Occipital lobe (tissue), 2 donors: ENCODE results near the gene ADCY1. TPM values are rescaled to one million over a fixed set of nuclear protein-coding genes. Genes with fewer than 3 reads are reported as not detected.

Experiments
- DNase-seq: peaks from one replicate; lab custom pipeline; 2025; lab: John Stamatoyannopoulos, UW
- total RNA-seq: library from RNA; depleted of rRNA; stranded (reverse); fragments of >200 nt; gene quantifications from one replicate; pipeline ENCODE4 v1.2.3, GENCODE V29; 2014

ADCY1 gene
- total RNA-seq, 1 donor from 2014 or later, result 226 TPM

- DNase-seq, result no peak
Measured at GRCh38 chr7:45689797-45690761, 115.9 kb downstream of the ADCY1 start.

GRCh38 chr7:45690762-45691150 is 116.6 kb downstream of the ADCY1 start:
- no peak for DNase-seq

DNA sequence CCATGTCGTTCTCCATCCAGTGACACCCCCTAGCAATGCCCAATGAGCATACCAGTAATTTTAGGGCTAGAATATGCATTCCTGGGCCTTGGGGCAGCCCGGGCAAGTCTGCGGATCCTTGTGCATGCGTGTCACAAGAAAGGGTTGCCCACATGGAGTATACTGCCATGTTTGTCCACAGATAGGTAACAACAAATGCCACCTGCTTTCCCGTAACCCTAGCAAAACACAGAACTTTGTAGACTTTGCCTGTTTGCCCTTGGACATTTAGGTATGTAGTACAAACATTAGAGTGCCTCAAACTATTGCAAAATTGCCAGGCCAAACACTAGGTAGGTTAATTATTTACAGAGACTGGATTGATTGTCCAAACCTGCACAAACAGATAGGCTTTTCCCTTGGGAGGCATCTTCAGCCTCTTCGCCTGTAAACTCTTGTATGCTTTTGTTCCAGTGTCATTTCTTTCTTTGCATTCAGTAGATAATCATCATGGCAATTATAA is 117.0 kb downstream of the ADCY1 start:
- DNase-seq, result no peak

- no peak for DNase-seq
Measured at GRCh38 chr7:45692031-45692430, 117.9 kb downstream of the ADCY1 start.

- DNase-seq, result no peak
Measured at GRCh38 chr7:45695249-45695995, 121.3 kb downstream of the ADCY1 start.

DNA sequence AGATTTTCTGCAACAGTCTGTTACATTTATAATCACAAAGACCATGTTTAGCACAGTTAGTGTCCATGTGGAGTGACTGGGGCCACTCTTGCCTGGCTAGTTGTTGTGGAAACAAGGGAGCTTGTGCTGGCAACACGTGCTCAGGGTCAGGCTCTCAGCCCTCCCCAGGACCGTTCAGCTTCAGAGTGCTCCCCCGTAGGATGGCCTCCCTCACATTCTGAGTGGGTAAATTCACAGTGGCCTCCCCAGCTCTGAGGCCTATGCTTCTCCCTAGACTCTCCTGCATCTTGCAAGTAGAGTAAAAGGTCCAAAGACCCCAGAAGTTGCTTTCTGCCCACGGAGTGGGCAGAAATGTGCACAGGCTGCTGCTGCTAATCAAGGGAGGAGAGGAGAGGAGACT is 122.3 kb downstream of the ADCY1 start:
- DNase-seq, result no peak

GRCh38 chr7:45697576-45698136 is 123.5 kb downstream of the ADCY1 start:
- no peak for DNase-seq

DNA sequence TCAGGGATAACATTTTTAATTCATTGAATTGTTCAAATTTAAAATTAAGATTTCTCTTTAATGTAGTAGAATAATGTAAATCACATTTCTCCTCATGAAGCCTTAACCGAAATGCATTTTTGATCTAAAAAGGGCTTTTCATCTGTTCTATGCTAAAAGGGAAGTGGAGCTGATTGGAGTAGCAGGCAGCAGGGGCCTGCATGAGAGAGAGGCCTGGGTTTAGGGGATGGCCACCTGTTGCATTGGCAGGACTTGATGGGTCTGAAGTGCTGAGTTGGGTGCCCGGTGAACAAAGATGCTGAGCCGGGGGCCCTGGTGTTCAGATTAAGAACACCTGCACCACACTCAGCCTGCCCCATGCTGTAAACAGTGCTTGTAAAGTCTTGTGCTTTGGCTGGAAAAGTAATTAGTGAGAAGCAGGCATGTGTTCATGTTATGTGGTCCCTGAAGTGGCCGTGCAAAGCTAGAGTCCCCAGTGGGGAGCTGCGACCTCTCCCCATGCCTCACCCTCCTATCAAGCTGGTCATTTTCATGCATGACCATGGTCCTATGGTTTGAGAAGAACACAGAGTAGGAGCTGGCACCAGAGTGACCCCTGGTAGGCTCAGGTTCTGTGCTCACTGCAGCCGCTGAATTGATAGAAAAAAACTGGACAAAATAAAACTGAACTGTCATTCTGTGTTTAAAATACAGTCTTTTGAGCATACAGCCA is 124.3 kb downstream of the ADCY1 start:
- no peak for DNase-seq

- no peak for DNase-seq
Measured at GRCh38 chr7:45699015-45699309, 124.8 kb downstream of the ADCY1 start.

- DNase-seq, result no peak
Measured at GRCh38 chr7:45699726-45700390, 125.7 kb downstream of the ADCY1 start.

DNA sequence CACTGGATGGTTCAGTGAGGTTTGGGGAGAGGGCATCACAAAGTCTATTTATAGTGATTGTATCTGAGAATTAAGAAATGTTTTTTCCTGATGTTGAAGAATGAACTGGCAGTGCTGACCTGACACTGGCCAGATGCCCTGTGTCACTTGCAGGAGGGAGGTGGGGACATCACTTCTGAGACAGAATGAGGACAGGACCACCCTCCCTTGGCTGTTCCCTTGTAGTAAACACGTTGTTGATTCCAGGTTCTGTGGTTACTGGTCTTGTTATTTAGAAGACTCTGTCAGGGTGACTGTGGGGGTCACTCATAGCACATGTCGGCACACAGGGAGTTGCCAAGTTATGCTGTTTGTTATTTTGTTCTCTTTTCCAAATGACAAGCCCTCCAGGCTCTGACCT is 126.4 kb downstream of the ADCY1 start:
- DNase-seq, result no peak

- no peak for DNase-seq
Measured at GRCh38 chr7:45701701-45702510, 127.7 kb downstream of the ADCY1 start.

GRCh38 chr7:45702751-45703150 is 128.6 kb downstream of the ADCY1 start:
- no peak for DNase-seq

DNA sequence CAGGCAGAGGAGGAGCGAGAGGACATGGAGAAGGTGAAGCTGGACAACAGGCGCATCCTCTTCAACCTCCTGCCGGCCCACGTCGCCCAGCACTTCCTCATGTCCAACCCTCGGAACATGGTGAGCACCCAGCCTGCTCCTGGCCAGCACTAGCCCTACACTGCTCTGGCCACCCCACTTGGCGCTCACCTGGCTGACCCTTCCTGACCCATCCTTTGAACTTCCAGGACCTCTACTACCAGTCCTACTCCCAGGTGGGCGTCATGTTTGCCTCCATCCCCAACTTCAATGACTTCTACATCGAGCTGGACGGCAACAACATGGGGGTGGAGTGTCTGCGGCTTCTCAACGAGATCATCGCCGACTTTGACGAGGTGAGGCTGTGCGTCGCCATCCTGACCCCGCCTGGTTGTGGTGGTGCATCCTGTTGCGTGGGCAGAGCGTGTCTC is 129.2 kb downstream of the ADCY1 start:
- no peak for DNase-seq

DNA sequence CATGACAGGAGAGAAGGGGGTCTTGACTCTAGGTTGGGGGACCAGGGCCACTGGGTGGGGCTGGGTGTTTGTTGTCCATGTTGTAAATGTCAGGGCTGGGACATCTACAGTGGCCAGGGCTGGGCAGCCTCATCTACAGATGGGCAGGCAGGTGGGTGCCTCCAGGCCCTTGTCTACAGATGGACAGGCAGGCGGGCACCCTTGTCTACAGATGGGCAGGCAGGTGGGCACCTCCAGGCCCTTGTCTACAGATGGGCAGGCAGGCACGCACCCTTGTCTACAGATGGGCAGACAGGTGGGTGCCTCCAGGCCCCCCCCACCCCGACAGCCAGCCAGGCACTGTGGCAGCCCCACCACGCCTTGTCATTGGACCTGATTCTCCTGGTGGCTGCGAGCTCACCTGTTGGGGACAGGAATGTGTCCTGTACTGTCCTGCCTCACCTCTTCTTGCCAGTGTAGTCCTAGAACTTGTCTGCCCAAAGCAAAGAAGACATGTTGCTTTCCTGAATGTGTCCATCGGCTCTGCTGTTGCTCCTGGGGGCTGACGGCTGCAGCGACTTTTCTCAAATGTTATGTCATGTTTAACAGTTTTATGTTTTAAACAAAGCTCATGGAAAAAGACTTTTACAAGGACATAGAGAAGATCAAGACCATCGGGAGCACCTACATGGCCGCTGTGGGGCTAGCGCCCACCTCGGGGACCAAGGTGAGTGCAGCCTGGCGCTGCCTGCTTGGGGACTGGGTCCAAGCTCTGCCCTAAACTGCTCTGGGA is 129.9 kb downstream of the ADCY1 start:
- no peak for DNase-seq

- DNase-seq, result no peak
Measured at GRCh38 chr7:45704683-45705016, 130.5 kb downstream of the ADCY1 start.

DNA sequence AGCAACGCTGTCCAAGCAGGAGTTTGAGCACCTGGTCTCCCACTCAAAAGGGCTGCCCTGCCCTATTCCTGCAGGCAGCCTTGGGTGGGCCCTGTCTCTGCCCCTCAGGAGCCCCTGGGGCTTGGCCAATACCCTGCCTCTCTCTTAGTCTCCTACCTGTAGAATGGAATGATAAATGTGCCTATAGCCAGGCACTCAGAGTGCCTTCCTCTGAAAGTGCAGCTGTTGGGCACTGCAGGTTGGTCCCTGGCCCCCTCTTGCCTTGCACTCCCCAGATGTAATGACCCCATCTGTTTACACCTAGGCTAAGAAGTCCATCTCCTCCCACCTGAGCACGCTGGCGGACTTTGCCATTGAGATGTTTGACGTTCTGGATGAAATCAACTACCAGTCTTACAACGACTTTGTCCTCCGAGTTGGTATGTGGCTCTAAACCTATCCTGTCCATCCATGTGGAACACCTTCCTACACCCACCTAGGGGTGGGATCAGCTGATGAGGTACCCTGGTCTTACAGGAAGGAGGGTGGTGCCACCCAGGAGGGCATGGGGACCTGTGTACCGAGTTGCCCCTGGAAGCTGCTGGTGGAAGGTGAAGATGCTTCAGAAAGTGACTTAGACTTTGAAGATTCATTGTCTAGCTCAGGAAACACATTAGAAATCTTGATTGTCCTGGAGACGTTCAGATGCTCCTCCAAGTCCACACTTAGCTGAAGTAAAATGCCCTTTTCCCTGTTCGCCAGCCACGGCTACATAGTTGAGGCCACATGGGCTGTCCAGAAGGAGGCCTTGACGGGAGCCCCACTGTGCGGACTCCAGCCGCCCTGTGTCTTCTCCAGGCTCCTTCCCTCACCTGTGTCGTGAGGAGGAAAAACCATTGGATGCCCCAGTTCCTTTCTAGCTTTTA is 134.1 kb downstream of the ADCY1 start:
- no peak for DNase-seq
